ENCODE results near the gene MAP4K5.

- TF ChIP-seq CTCF (IDR thresholded peaks at IDR 0.05; ENCODE audit: low read length) (no peak), EZH2phosphoT487 (IDR thresholded peaks at IDR 0.05; ENCODE audit: low read length) (no peak), EZH2 (optimal IDR thresholded peaks at IDR 0.05; ENCODE audit: low read depth, low read length) (no peak)
These were observed 121.4 kb downstream of the MAP4K5 start for GRCh38 chr14:50410921-50411320.
